GM18867 (cell line): Measurements from ENCODE around the gene ARL8A.
"Not testable (repeated sequence)": the region's sequence is repeated elsewhere in the genome, so short reads cannot be mapped to it uniquely, and the experiment has no call there.

ENCODE experiments used
- ATAC-seq: cut with Tn5 transposase; IDR thresholded peaks from one replicate; pipeline ENCODE4 v1.9.1; 2021; ENCODE audit warnings: mild to moderate bottlenecking, moderate library complexity; ENCODE audit not compliant: unreplicated experiment

Gene ARL8A

DNA sequence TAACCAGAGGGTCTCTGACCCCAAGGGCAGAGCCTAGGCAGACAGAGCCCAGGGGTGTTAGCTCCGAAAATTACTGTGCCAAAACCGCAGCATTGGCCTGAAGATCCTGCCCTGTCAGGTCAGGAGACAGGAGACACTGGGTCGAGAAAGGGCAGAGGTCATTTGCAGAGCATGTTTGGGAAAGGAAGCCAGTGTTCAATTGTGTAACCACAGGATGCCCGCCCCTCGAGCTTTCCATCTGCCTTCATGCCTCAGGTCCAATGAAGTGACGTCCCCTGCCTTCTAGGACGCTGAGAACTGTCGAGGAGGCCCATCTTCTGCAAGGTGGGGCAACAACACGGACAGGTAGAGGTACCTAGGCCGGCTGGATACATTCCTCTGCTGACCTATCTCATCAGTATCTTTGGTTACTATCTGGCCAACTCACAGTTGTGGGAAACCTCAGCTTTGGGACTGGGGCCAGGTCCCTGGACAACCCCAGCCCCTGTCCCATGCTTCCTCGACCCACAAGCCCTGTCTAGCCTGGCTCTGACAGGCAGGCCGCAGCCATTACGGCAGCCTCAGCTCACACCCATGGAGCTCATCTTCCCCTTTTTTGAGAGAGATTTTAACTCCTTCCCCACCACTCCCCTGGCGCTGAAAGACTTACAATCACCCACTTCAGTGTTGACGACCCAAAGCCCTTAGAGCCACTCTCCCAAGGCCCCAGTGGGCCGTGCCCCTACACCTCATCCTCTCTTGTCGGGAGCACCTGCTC lies 1.3 kb downstream of the ARL8A start:
- peak; percentile 33 for ATAC-seq

- not testable (repeated sequence) for ATAC-seq
Measured at GRCh38 chr1:202141468-202141867, 3.1 kb downstream of the ARL8A start.

DNA sequence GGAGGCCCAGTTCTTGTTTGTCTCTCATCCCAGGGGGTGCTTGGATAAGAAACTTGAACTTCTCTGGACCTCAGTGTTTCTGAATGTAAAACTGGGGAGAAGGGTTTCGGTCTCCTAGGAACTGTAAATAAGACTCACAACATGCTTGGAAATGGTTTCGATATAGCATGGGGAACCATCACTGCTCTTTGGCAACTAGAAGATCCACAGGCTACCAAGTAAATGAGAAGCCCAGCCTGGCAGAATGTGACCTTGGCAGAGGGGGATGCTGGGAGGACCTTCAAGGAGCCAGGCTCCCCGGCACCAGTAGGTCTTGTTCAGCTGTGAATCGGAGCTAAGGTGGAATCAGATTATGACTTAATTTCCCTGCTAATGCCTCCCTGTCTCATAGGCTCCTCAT lies 3.7 kb downstream of the ARL8A start:
- no peak for ATAC-seq

DNA sequence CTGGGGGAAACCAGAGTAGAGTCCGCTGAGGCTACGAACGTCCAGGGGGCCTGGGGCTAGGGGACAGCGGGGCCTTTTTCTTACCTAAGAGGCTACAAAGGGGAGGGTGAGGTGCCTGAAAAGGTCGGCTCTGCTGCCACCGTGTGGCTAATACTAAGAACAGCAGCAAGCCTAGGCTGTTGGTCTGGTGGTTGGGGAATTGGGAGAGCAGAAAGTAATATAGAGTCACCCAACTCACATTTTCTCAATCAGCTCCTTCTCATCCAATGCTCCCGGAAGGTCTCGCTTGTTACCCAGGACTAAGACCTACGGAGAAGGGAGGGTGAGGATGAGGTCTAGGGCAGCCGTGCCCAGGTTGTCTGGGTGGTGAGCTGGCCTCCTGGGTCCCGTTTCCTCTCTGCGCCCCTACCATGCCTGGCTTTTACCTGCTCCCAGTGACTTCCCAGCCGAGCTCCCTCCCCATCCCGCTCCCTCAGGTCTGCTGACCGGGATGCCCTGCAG lies 9.3 kb downstream of the ARL8A start:
- peak; percentile 70 for ATAC-seq

DNA sequence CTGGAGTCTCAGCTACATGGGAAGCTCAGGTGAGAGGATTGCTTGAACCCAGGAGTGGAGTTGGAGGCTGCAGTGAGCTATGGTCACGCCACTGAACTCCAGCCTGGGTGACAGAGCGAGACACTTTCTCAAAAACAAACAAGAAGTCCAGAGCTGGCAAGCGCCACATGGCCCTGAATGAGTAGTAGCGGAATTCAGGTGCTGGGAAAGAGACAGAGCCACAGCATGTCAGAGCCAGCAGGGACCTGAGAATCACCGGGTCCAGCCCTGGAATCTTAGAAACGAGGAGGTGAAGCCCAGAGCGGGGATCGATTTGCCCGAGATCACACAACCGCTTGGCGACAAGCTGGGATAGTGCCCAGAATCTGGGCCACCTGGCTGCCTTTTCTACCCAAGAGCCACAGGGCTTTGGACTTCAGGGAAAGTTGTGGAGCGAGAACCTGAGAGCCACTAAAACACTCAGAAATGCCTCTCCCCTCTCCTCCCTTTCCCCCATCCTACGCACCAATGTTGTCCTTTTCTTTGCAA lies 9.8 kb downstream of the ARL8A start:
- no peak for ATAC-seq

- no peak for ATAC-seq
Measured at GRCh38 chr1:202133989-202134388, 10.5 kb downstream of the ARL8A start.

DNA sequence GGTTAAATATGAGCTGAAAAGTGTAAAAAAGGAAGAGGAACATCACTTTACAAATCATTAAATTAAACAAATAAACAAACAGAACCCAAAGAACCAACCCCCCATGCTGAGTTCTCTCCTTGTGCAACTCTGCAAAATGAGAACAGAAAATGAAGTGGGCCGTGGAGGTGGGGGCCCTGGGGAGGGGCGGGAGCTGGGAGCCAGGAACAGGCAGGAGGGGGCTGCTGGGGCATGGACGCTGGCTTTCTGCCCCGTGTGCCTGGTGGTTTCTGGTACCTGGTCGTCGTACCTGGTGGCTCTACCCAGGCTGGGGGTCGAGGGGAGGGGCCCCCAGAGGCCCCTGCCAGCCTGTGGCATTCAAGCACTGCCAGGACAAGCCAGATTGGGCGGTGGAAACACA lies 11.0 kb downstream of the ARL8A start:
- ATAC-seq, result no peak

GRCh38 chr1:202133001-202133400 lies 11.5 kb downstream of the ARL8A start:
- no peak for ATAC-seq

GRCh38 chr1:202131956-202132821 lies 12.3 kb downstream of the ARL8A start:
- no peak for ATAC-seq

DNA sequence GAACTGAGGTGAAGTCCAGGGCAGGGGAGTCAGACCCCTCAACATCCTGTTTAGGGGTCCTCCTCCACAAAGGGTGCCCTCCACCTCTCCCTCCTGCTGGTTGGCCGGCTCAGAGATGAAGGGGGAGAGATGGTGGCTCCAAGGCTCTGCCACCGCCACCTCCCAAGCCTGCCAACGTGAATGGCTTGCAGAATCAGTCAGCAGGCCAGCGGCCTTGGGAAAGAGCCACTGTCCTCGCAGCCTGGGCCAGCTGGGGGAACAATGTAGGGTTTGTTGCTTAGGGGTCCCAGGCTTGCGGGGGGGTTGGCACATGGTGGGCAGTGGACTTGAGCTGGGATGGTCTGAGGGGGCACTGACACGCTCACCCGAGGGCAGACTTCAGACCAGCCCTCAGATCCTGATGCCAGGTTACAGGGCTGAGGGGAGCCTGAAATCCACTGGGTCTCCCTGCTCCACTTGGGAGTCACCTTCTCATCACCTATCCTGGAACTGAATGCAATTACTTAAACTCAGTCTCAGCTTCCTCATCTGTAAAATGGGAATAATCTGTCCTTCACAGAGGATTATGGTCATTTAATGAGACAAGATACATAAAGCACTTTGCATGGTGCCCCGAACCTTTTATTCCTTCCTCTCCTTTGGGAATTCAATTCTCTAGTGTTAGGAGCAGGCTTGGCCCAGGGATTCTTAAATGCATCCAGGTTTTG lies 13.6 kb downstream of the ARL8A start:
- ATAC-seq, result no peak

- ATAC-seq, result no peak
Measured at GRCh38 chr1:202130297-202130721, 14.2 kb downstream of the ARL8A start.

- no peak for ATAC-seq
Measured at GRCh38 chr1:202129453-202130296, 14.9 kb downstream of the ARL8A start.

DNA sequence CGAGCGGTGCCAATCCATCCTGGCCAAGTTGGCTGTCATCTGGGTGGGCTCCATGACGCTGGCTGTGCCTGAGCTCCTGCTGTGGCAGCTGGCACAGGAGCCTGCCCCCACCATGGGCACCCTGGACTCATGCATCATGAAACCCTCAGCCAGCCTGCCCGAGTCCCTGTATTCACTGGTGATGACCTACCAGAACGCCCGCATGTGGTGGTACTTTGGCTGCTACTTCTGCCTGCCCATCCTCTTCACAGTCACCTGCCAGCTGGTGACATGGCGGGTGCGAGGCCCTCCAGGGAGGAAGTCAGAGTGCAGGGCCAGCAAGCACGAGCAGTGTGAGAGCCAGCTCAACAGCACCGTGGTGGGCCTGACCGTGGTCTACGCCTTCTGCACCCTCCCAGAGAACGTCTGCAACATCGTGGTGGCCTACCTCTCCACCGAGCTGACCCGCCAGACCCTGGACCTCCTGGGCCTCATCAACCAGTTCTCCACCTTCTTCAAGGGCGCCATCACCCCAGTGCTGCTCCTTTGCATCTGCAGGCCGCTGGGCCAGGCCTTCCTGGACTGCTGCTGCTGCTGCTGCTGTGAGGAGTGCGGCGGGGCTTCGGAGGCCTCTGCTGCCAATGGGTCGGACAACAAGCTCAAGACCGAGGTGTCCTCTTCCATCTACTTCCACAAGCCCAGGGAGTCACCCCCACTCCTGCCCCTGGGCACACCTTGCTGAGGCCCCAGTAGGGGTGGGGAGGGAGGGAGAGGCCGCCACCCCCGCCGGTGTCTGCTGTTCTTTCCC lies 16.5 kb downstream of the ARL8A start:
- ATAC-seq, result no peak

- ATAC-seq, result no peak
Measured at GRCh38 chr1:202127061-202127460, 17.5 kb downstream of the ARL8A start.

DNA sequence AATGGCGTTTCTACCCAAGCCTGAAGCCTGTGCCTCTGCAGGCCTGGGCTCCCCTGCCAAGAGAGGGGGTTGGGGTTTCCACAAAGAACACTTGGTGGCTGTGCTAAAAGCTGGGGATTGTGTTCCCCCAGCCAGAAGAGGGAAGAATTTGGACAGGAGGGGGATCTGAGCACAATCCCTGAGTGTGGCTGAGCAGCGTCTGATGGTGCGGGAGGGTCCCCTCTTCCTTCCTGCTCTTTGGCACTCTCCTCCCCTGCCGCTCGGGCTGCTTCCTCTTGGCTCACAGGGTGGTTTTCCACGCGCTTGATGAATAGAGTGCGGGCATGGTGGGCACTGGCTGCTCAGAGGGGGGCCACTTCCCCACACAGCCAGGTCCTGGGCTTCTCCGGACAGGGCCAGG lies 18.1 kb downstream of the ARL8A start:
- ATAC-seq, result no peak

GRCh38 chr1:202125611-202126010 lies 18.9 kb downstream of the ARL8A start:
- ATAC-seq, result no peak

- ATAC-seq, result no peak
Measured at GRCh38 chr1:202124142-202124541, 20.4 kb downstream of the ARL8A start.

- no peak for ATAC-seq
Measured at GRCh38 chr1:202123336-202123813, 21.2 kb downstream of the ARL8A start.

- ATAC-seq, result no peak
Measured at GRCh38 chr1:202122639-202123335, 21.8 kb downstream of the ARL8A start, which contains the start of gene GPR37L1. Gene GPR37L1, plus strand, starts transcription at chr1:202122917. Its CDS starts 47 bp downstream, at chr1:202122964.
